ENCODE measurements around the gene HIPK1.
"Not testable (repeated sequence)": the region's sequence is repeated elsewhere in the genome, so short reads cannot be mapped to it uniquely, and the experiment has no call there.

HIPK1 gene

GRCh38 chr1:114009393-114009792 lies 80.3 kb downstream of the HIPK1 start:
- Histone ChIP-seq H3K9me3 (ENCODE audit: insufficient read depth, low read length) (peaks cover 18% of the 10 kb centered on the region; the same call in 1 of the 2 replicates), H3K4me1 (ENCODE audit: insufficient read depth, insufficient read length) (no peaks in the 10 kb centered on the region), H3K27me3 (ENCODE audit: insufficient read depth, insufficient read length) (no peaks in the 10 kb centered on the region), H3K9ac (ENCODE audit: insufficient read length, low read depth) (no peak overlapping the region), H3K4me3 (ENCODE audit: insufficient read length, low read depth) (no peak overlapping the region), H3K36me3 (ENCODE audit: insufficient read depth, insufficient read length, low read length) (no peaks in the 10 kb centered on the region)
- no peak for DNase-seq (ENCODE audit: low read depth, low spot score)
- TF ChIP-seq SUZ12 (IDR thresholded peaks at IDR 0.05; ENCODE audit: extremely low read depth, insufficient read depth, insufficient read length) (no peak), YY1 (IDR thresholded peaks at IDR 0.05; ENCODE audit: insufficient read depth, insufficient read length) (no peak), ZNF274 (IDR thresholded peaks at IDR 0.05; ENCODE audit: low read depth, low read length) (no peak)

DNA sequence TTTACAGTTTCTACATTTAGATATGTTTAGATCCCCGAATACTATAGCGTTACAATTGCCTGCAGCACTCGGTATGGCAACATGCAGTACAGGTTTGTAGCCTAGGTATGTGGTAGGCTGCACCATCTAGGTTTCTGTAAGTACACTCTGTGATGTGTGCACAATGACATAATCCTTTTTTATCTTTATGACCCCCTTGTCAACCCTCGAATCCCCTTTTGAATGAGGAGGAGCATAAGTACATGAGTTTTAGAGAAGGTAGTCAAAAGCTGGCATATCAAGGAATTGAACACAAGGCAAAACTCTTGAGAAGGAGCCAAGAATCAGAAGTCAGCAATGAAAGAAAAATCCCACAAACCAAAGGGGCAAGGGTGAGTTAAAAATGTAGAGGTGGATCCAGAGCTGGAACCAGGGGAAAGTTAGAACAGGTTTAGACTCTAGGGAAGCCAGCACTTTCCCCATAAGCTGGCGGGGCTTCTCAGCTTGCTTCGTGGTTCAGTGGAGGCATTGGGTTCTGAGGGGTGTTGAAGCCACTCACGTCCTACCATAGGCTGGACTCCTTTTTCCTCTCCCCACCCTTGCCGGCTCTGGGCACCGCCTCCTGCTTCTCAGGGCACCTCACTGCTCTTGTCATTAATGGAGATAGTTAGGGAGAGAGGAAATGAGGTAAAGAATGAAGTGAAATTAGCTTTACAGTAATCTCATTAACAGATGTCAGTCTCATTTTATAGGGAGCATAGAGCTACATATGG lies 81.5 kb downstream of the HIPK1 start:
- Histone ChIP-seq H3K36me3 (ENCODE audit: insufficient read depth, insufficient read length, low read length) (no peaks in the 10 kb centered on the region), H3K9ac (ENCODE audit: insufficient read length, low read depth) (no peak overlapping the region), H3K4me1 (ENCODE audit: insufficient read depth, insufficient read length) (no peaks in the 10 kb centered on the region), H3K9me3 (ENCODE audit: insufficient read depth, low read length) (peaks cover 6% of the 10 kb centered on the region; the same call in 1 of the 2 replicates), H3K27me3 (ENCODE audit: insufficient read depth, insufficient read length) (no peaks in the 10 kb centered on the region), H3K4me3 (ENCODE audit: insufficient read length, low read depth) (no peak overlapping the region)
- no peak for DNase-seq (ENCODE audit: low read depth, low spot score)
- TF ChIP-seq YY1 (IDR thresholded peaks at IDR 0.05; ENCODE audit: insufficient read depth, insufficient read length) (no peak), SUZ12 (IDR thresholded peaks at IDR 0.05; ENCODE audit: extremely low read depth, insufficient read depth, insufficient read length) (no peak), ZNF274 (IDR thresholded peaks at IDR 0.05; ENCODE audit: low read depth, low read length) (no peak)

DNA sequence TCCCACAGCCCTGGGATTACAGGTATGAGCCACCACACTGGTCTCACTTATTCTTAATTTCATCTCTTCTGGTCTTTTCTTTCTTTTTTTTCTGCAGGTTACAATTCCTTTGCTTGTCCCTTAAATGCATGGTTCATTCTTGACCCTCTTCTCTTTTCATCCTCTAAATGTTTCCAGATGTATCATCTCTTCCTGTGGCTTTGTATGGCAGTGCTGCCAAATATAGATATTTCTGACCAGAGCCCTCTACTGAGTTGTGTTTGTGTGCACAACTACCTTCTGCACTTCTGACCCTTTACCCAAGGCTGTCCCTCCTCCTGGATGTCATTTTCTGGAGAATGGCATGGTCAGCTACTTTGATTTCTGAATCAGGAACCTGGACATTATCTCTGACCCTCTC lies 82.7 kb downstream of the HIPK1 start:
- no peaks in the 10 kb centered on the region for H3K36me3 ChIP-seq (ENCODE audit: insufficient read depth, insufficient read length, low read length)
- H3K9ac ChIP-seq (ENCODE audit: insufficient read length, low read depth) = no peak overlapping the region
- H3K9me3 ChIP-seq (ENCODE audit: insufficient read depth, low read length) = no peaks in the 10 kb centered on the region; the same call in 1 of the 2 replicates
- DNase-seq (ENCODE audit: low read depth, low spot score) = no peak
- no peak for TF ChIP-seq ZNF274 (IDR thresholded peaks at IDR 0.05; ENCODE audit: low read depth, low read length)
- TF ChIP-seq SUZ12 (IDR thresholded peaks at IDR 0.05; ENCODE audit: extremely low read depth, insufficient read depth, insufficient read length) = no peak
- TF ChIP-seq YY1 (IDR thresholded peaks at IDR 0.05; ENCODE audit: insufficient read depth, insufficient read length) = no peak
- H3K4me1 ChIP-seq (ENCODE audit: insufficient read depth, insufficient read length) = no peaks in the 10 kb centered on the region
- no peak overlapping the region for H3K4me3 ChIP-seq (ENCODE audit: insufficient read length, low read depth)
- no peaks in the 10 kb centered on the region for H3K27me3 ChIP-seq (ENCODE audit: insufficient read depth, insufficient read length)

DNA sequence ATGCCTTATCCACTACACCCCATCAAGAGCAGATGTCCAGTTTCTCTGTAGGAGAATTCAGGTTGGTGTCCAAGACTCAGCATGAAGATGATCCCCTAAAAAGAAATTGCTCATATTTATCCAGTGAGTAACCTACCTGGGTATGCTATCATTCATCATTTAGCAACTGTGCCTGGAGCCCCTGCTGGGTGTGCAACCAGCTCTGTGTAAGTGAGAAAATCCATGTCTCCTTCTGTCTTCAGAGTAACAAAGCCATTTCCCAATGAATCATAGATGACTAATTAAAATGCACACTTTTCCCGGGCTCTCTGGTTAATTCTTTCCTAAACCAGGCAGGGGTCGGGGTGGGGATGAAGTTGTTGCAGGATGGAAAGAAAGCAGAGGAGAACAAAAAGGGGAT lies 86.0 kb downstream of the HIPK1 start:
- Histone ChIP-seq H3K27me3 (ENCODE audit: insufficient read depth, insufficient read length) (no peaks in the 10 kb centered on the region), H3K9ac (ENCODE audit: insufficient read length, low read depth) (no peak overlapping the region), H3K4me3 (ENCODE audit: insufficient read length, low read depth) (no peak overlapping the region), H3K36me3 (ENCODE audit: insufficient read depth, insufficient read length, low read length) (no peaks in the 10 kb centered on the region), H3K4me1 (ENCODE audit: insufficient read depth, insufficient read length) (no peaks in the 10 kb centered on the region), H3K9me3 (ENCODE audit: insufficient read depth, low read length) (peaks cover 18% of the 10 kb centered on the region; the same call in 1 of the 2 replicates)
- no peak for DNase-seq (ENCODE audit: low read depth, low spot score)
- TF ChIP-seq YY1 (IDR thresholded peaks at IDR 0.05; ENCODE audit: insufficient read depth, insufficient read length) = no peak

GRCh38 chr1:114019724-114020123 lies 90.6 kb downstream of the HIPK1 start:
- not testable (repeated sequence) for H3K4me1 ChIP-seq (ENCODE audit: insufficient read depth, insufficient read length); DNase-seq (ENCODE audit: low read depth, low spot score); H3K27me3 ChIP-seq (ENCODE audit: insufficient read depth, insufficient read length); H3K36me3 ChIP-seq (ENCODE audit: insufficient read depth, insufficient read length, low read length); H3K4me3 ChIP-seq (ENCODE audit: insufficient read length, low read depth); H3K9ac ChIP-seq (ENCODE audit: insufficient read length, low read depth)
- peaks cover 23% of the 10 kb centered on the region; the same call in 1 of the 2 replicates for H3K9me3 ChIP-seq (ENCODE audit: insufficient read depth, low read length)

DNA sequence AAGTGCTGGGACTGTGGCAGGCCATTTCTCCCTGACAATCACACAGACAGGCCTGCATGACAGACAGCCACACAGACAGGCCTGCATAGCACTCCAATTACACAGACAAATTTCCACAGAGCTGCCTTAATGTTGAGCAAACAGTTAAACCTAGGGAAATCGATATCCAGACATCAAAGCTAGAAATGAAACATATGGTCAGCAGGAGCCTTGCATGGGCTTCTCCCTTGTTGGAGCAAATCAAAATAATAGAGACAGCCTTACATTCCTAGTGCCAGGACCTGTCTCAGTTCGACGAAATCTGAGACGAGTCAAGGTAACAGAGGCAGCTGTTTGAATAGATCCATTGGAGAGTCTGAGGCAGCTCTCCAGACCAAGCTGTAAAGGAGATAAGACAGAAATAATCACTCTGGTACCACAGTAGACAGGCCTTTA lies 92.6 kb downstream of the HIPK1 start:
- TF ChIP-seq ZNF274 (IDR thresholded peaks at IDR 0.05; ENCODE audit: low read depth, low read length) (no peak), SUZ12 (IDR thresholded peaks at IDR 0.05; ENCODE audit: extremely low read depth, insufficient read depth, insufficient read length) (no peak), YY1 (IDR thresholded peaks at IDR 0.05; ENCODE audit: insufficient read depth, insufficient read length) (no peak)
- Histone ChIP-seq H3K9ac (ENCODE audit: insufficient read length, low read depth) (no peak overlapping the region), H3K4me1 (ENCODE audit: insufficient read depth, insufficient read length) (peaks cover 4% of the 10 kb centered on the region), H3K9me3 (ENCODE audit: insufficient read depth, low read length) (peaks cover 28% of the 10 kb centered on the region; the same call in 1 of the 2 replicates), H3K4me3 (ENCODE audit: insufficient read length, low read depth) (no peak overlapping the region), H3K36me3 (ENCODE audit: insufficient read depth, insufficient read length, low read length) (no peaks in the 10 kb centered on the region), H3K27me3 (ENCODE audit: insufficient read depth, insufficient read length) (no peaks in the 10 kb centered on the region)
- no peak for DNase-seq (ENCODE audit: low read depth, low spot score)

GRCh38 chr1:114022877-114023276 lies 93.8 kb downstream of the HIPK1 start:
- Histone ChIP-seq H3K4me3 (ENCODE audit: insufficient read length, low read depth) (no peak overlapping the region), H3K4me1 (ENCODE audit: insufficient read depth, insufficient read length) (peaks cover 4% of the 10 kb centered on the region), H3K27me3 (ENCODE audit: insufficient read depth, insufficient read length) (no peaks in the 10 kb centered on the region), H3K36me3 (ENCODE audit: insufficient read depth, insufficient read length, low read length) (no peaks in the 10 kb centered on the region), H3K9me3 (ENCODE audit: insufficient read depth, low read length) (peaks cover 28% of the 10 kb centered on the region; the same call in 1 of the 2 replicates), H3K9ac (ENCODE audit: insufficient read length, low read depth) (no peak overlapping the region)
- no peak for TF ChIP-seq YY1 (IDR thresholded peaks at IDR 0.05; ENCODE audit: insufficient read depth, insufficient read length)
- no peak for TF ChIP-seq SUZ12 (IDR thresholded peaks at IDR 0.05; ENCODE audit: extremely low read depth, insufficient read depth, insufficient read length)
- no peak for TF ChIP-seq ZNF274 (IDR thresholded peaks at IDR 0.05; ENCODE audit: low read depth, low read length)
- DNase-seq (ENCODE audit: low read depth, low spot score) = no peak
